SIG-M5 treated with dmso at 0.1 percent for 504 hours (cell line): ENCODE measurements around the gene AIG1.
"Not testable (repeated sequence)": the region's sequence is repeated elsewhere in the genome, so short reads cannot be mapped to it uniquely, and the experiment has no call there.

Source experiments
- DNase-seq: peaks from one replicate; lab custom pipeline; 2025; ENCODE audit not compliant: unreplicated experiment; lab: John Stamatoyannopoulos, UW

AIG1 gene

GRCh38 chr6:143055891-143056290 is 4.8 kb upstream of the AIG1 start:
- no peak for DNase-seq

GRCh38 chr6:143058987-143059386 is 1.7 kb upstream of the AIG1 start:
- DNase-seq = no peak

GRCh38 chr6:143059663-143060353 is 881 bp upstream of the AIG1 start:
- peak; percentile 65 for DNase-seq

- peak; percentile 57 for DNase-seq
Observed at GRCh38 chr6:143060354-143060805, 309 bp upstream of the AIG1 start.

GRCh38 chr6:143061597-143062385 is 1.1 kb downstream of the AIG1 start:
- peak; percentile 54 for DNase-seq

- DNase-seq = no peak
Observed at GRCh38 chr6:143062551-143062950, 1.9 kb downstream of the AIG1 start.

GRCh38 chr6:143063631-143064030 is 2.9 kb downstream of the AIG1 start:
- DNase-seq = no peak

GRCh38 chr6:143064271-143064670 is 3.6 kb downstream of the AIG1 start:
- DNase-seq = no peak

- peak; percentile 38 for DNase-seq
Observed at GRCh38 chr6:143064951-143065683, 4.4 kb downstream of the AIG1 start.

- DNase-seq = no peak
Observed at GRCh38 chr6:143068001-143068400, 7.3 kb downstream of the AIG1 start.

- DNase-seq = no peak
Observed at GRCh38 chr6:143074101-143074500, 13.4 kb downstream of the AIG1 start.

- DNase-seq = no peak
Observed at GRCh38 chr6:143074670-143075318, 14.1 kb downstream of the AIG1 start.

GRCh38 chr6:143078468-143079324 is 18.0 kb downstream of the AIG1 start:
- DNase-seq = no peak

- no peak for DNase-seq
Observed at GRCh38 chr6:143079325-143079640, 18.6 kb downstream of the AIG1 start.

GRCh38 chr6:143082274-143082673 is 21.6 kb downstream of the AIG1 start:
- DNase-seq = not testable (repeated sequence)

- DNase-seq = not testable (repeated sequence)
Observed at GRCh38 chr6:143084019-143084418, 23.3 kb downstream of the AIG1 start.

GRCh38 chr6:143087335-143087734 is 26.6 kb downstream of the AIG1 start:
- not testable (repeated sequence) for DNase-seq

GRCh38 chr6:143087856-143088255 is 27.2 kb downstream of the AIG1 start:
- DNase-seq = no peak

- no peak for DNase-seq
Observed at GRCh38 chr6:143090314-143091044, 29.8 kb downstream of the AIG1 start.

- DNase-seq = no peak
Observed at GRCh38 chr6:143092768-143093167, 32.1 kb downstream of the AIG1 start.
